BJ (cell line): ENCODE data around the gene EPB41L4A. TPM values are rescaled to one million over a fixed set of nuclear protein-coding genes. Genes with fewer than 3 reads are reported as not detected.
"Not testable (repeated sequence)": the region's sequence is repeated elsewhere in the genome, so short reads cannot be mapped to it uniquely, and the experiment has no call there.

ENCODE experiments used
- CTCF ChIA-PET: fragments of 350-600 bp; formaldehyde crosslinking; extraction: SDS; loops from one replicate; lab custom pipeline; 2021; ENCODE audit warnings: antibody characterized with exemption, inconsistent platforms; lab: Yijun Ruan, JAX
- POLR2A ChIA-PET: fragments of 300-600 bp; sonication (Branson Sonifier 250); formaldehyde crosslinking; extraction: SDS; loops from one replicate; lab custom pipeline; 2021; ENCODE audit warnings: antibody characterized with exemption; lab: Charles Lee
- DNase-seq: peaks from one replicate; pipeline ENCODE4 v3.0.0-alpha.2; 2011; ENCODE audit warnings: low read depth
- H3K27me3 ChIP-seq: 2 replicates; pipeline ENCODE4 v1.6.0; 2011; ENCODE audit warnings: low read length; ENCODE audit not compliant: control insufficient read depth, insufficient read depth
- H3K36me3 ChIP-seq: 2 replicates; pipeline ENCODE4 v1.5.1; 2011; ENCODE audit warnings: low read length; ENCODE audit not compliant: control insufficient read depth, insufficient read depth
- H3K4me3 ChIP-seq: 2 replicates; pipeline ENCODE4 v1.5.1; 2011; ENCODE audit warnings: low read depth, mild to moderate bottlenecking, control low read depth, low read length
- CTCF ChIP-seq: IDR thresholded peaks from 2 replicates; pipeline ENCODE4 v1.5.1; 2011; ENCODE audit warnings: low read depth, mild to moderate bottlenecking, control low read depth, inconsistent platforms, low read length, moderate library complexity; ENCODE audit not compliant: insufficient read depth
- polyA plus RNA-seq: library from polyadenylated mRNA; depleted of rRNA; stranded (reverse); fragments of >200 nt; gene quantifications from 2 replicates; pipeline ENCODE4 v1.2.3, GENCODE V29; 2011

EPB41L4A gene
- polyA plus RNA-seq, 1 experiment = 0.04 TPM

GRCh38 chr5:112440031-112440430, 21.0 kb upstream of the EPB41L4A start:
- no peaks in the 10 kb centered on the region for H3K36me3 ChIP-seq
- POLR2A ChIA-PET = no interaction called here

GRCh38 chr5:112436144-112436543, 17.1 kb upstream of the EPB41L4A start:
- CTCF ChIA-PET = no interaction called here

More at GRCh38 chr5:112440031-112440430, 21.0 kb upstream of the EPB41L4A start:
- Histone ChIP-seq H3K4me3 (no peak overlapping the region), H3K27me3 (no peaks in the 10 kb centered on the region)
- no peak for DNase-seq
- no peak for TF ChIP-seq CTCF
- CTCF ChIA-PET = no interaction called here

GRCh38 chr5:112434641-112435040, 15.6 kb upstream of the EPB41L4A start:
- no peaks in the 10 kb centered on the region for H3K27me3 ChIP-seq
- no peak for DNase-seq
- no peak for TF ChIP-seq CTCF
- H3K36me3 ChIP-seq = no peaks in the 10 kb centered on the region
- H3K4me3 ChIP-seq = no peak overlapping the region
- CTCF ChIA-PET = no interaction called here
- POLR2A ChIA-PET = no interaction called here

More at GRCh38 chr5:112436144-112436543, 17.1 kb upstream of the EPB41L4A start:
- TF ChIP-seq CTCF = no peak
- no peak for DNase-seq
- Histone ChIP-seq H3K27me3 (no peaks in the 10 kb centered on the region), H3K4me3 (no peak overlapping the region), H3K36me3 (no peaks in the 10 kb centered on the region)
- POLR2A ChIA-PET = no interaction called here

- DNase-seq, CTCF ChIA-PET, H3K4me3 ChIP-seq, H3K36me3 ChIP-seq, POLR2A ChIA-PET, H3K27me3 ChIP-seq: not testable (repeated sequence)
Measured at GRCh38 chr5:112426202-112426601, 7.1 kb upstream of the EPB41L4A start.

- peak overlapping the region; percentile 32 for H3K4me3 ChIP-seq
- POLR2A ChIA-PET = interaction anchor here (0.6 kb wide), 1 partner anchor 416 kb away, joined by 3 read pairs; no protein-coding TSS in a partner anchor
- peaks cover 23% of the 10 kb centered on the region for H3K27me3 ChIP-seq
- CTCF ChIA-PET = interaction anchor here (0.6 to 3.9 kb wide), 9 partner anchors 10 to 1256 kb away, joined by 3 to 22 read pairs (median 3); no protein-coding TSS in a partner anchor
- peak; percentile 71 for TF ChIP-seq CTCF
- DNase-seq = no peak
- no peaks in the 10 kb centered on the region for H3K36me3 ChIP-seq
Measured at GRCh38 chr5:112419986-112420864, 1.1 kb upstream of the EPB41L4A start.
